Ureter (tissue), 1 donor: Measurements from ENCODE around the gene CADM4. TPM values are rescaled to one million over a fixed set of nuclear protein-coding genes. Genes with fewer than 3 reads are reported as not detected.
"Not testable (repeated sequence)": the region's sequence is repeated elsewhere in the genome, so short reads cannot be mapped to it uniquely, and the experiment has no call there.

ENCODE experiments used
- DNase-seq: peaks from one replicate; pipeline ENCODE4 v3.0.0-alpha.2; 2020; ENCODE audit warnings: low spot score
- total RNA-seq: library from RNA; stranded (reverse); gene quantifications from one replicate; pipeline ENCODE4 v1.2.4, GENCODE V29; 2023
- donor health status: DM: yes; HTN: yes; CAD: no.

The CADM4 gene, protein sequence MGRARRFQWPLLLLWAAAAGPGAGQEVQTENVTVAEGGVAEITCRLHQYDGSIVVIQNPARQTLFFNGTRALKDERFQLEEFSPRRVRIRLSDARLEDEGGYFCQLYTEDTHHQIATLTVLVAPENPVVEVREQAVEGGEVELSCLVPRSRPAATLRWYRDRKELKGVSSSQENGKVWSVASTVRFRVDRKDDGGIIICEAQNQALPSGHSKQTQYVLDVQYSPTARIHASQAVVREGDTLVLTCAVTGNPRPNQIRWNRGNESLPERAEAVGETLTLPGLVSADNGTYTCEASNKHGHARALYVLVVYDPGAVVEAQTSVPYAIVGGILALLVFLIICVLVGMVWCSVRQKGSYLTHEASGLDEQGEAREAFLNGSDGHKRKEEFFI
- 6.6 TPM for total RNA-seq

DNA sequence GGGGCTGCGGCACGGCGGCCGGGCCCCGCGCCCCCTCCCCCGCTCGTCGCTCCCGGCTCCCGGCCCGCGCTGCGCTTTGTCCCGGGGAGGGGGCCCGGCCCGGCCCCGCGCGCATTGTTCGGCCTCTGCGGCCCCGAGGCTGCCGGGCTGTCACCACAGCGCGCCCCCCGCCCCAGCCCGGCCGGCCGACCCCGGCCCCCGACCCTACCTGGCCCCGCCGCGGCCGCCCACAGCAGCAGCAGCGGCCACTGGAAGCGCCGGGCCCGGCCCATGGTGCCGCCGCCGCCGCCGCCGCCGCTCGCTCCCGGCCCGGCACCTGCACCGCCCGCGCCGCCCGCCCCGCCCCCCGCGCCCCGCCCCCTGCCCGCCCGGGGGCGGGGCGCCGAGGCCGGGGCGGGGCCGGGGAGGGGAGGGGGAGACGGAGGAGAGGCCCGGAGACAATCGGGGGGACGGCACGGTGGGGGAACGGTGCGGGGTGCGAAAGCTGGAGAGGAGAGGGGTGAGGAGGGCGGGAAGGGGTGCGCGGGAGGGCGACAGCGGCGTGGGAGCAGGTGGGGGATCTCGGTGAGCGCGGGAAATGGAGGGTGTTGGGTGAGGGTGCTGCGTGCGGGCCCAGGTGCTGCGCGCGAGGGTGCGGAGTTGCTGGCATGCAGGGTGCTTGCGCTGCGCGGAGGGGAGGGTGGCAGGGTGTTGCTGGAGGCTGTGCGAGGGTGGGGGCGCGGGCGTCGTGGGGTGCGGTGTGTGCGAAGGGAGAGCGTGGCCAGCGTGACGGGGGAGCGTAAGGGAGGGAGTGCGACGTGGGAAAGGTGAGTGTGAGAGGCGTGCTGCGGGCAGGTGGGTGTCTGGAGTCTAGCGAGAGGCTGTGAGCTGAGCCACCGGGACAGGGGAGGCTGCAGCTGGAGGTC is at the start of gene CADM4:
Gene CADM4 (minus strand): TSS at position 332 of the 905 bp plus-strand sequence. CDS start 60 bp downstream, at position 272.
- DNase-seq, result no peak

DNA sequence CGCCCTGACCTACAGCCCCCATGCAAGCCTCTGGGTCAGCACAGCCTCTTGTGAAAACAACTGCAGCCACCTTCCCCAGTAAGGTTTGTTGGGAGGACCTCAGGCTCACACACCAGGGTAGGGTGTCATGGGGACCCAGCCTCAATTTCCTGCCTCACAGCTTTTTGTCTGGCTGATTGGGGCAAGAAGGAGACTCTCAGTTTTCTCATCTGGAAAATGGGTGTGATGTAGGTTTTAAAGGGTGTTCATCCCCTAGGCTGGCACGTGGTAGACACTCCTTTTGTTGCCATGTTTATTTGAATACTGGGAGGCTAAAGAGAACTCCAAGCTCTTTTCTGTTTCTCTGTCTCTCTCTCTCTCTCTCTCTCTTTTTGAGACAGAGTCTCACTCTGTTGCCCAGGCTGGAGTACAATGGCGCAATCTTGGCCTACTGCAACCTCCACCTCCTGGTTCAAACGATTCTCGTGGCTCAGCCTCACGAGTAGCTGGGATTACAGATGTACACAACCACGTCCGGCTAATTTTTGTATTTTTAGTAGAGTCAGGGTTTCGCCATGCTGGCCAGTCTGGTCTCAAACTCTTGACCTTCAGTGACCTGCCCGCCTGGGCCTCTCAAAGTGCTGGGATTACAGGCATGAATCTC is 48.5 kb upstream of the CADM4 start:
- no peak for DNase-seq

DNA sequence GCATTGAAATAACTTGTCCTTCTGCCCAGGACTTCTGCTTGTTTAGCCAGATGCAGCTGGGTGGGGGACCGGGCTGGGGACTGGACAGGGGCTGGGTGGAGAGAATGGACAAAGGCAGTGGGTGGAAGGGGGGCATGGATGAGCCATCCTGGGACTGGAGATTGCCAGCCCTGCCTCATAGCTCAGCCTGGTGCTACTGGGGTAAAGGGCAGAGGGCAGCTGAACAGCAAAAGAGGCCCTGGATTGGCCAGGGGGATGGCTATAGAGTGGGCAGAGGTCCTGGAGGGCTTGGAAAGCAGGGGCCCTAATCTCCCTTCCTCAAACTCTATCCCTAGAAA is 48.0 kb upstream of the CADM4 start:
- DNase-seq, result no peak

DNA sequence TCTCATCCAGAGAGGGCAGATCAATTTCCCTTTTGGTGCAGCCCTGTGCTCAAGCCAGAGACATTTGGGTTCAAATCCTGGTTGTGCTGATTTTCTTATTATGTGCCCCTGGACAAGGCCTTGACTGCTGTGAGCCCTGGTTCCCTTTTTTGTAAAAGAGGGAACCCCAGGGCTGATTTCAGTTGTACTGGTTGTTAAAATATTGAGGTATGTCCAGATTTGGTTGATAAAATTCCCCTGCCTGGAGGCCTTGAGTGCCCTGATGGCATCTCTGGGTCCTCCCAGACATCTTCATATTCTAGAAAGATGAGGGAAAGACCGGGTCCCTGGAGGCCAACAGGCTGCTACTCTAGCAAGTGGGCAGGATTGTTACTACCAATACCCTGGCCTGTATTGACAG is 44.7 kb upstream of the CADM4 start:
- DNase-seq, result no peak

DNA sequence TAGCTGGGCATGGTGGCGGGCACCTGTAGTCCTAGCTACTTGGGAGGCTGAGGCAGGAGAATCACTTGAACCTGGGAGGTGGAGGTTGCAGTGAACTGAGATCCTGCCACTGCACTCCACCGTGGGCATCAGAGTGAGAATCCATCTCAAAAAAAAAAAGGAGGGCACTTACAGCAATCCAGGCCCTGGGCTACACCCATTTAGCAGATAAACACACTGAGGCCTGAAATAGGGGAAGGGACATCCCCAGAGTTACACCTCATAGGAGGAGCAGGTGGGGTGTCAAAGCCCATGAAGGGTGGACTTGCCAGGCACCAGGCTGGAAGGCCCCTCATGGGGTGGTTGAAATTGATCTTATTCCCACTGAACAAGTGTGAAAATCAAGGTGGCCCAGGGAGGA is 44.3 kb upstream of the CADM4 start:
- no peak for DNase-seq

DNA sequence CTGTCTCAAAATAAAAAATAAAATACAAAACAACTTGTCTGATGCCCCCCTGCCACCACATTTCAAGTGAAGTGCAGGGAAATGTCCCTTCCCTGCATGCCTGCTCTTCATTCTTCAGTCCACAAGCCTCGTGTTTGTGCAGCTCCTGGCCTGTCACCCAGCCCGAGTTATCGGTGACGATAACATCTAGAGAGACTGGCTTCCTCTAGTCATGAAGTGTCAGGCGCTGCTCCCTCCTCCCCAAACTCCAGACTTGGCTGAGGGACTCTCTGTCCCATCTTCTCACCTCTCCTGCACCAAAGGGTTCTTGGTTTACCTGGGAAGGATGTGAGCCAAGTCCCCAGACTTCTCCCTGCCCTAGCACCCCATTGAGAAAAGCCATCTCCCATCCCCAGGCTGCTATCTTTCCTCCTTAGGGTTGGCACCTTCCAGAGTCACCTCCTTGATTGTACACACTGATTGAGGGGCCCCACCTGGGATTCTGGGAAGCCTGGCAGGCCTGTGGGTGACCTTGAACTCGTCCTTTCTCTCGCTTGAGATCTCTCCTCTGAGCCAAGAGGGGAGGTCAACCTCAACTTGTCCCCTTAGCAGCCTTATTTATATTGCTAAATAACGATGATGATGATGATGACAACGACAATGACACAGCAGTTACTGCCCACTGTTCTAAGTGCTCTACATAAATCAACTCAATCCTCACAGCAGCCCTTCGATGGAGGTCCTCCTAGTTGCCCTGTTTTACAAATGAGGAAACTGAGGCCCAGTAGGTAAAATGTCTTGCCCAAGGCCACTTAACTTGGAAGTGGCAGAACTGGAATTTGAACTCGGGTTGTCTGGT is 43.4 kb upstream of the CADM4 start:
- no peak for DNase-seq

DNA sequence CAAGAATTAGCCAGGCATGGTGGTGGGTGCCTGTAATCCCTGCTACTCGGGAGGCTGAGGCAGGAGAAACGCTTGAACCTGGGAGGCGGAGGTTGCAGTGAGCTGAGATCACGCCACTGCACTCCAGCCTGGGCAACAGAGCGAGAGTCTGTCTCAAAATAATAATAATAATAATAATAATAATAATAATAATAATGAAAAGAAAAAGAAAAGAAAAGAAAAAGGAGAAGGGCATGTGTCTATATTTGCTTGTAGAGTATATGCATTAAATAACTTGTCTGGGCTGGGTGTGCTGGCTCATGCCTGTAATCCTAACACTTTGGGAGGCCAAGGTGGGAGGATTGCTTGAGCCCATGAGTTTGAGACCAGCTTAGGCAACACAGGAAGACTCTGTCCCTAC is 42.6 kb upstream of the CADM4 start:
- DNase-seq, result not testable (repeated sequence)

DNA sequence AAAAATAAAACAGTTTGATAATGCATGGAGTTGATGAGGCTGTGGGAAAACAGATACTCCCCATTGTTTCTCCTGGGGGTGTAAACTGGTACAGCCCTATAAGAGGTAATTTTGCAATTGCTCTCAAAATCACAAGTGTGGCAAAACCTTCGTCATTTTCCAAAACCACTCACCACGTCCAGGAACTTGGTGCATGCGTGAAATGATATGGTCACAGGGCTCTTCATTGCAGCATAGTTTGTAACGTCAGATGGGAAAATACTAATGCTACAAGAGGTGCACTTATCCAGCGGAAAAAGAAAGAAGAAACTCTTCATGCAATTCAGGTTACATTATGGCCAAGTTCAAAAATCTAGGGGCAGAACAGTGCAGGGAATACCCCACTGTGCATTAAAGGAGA is 42.2 kb upstream of the CADM4 start:
- DNase-seq, result no peak

DNA sequence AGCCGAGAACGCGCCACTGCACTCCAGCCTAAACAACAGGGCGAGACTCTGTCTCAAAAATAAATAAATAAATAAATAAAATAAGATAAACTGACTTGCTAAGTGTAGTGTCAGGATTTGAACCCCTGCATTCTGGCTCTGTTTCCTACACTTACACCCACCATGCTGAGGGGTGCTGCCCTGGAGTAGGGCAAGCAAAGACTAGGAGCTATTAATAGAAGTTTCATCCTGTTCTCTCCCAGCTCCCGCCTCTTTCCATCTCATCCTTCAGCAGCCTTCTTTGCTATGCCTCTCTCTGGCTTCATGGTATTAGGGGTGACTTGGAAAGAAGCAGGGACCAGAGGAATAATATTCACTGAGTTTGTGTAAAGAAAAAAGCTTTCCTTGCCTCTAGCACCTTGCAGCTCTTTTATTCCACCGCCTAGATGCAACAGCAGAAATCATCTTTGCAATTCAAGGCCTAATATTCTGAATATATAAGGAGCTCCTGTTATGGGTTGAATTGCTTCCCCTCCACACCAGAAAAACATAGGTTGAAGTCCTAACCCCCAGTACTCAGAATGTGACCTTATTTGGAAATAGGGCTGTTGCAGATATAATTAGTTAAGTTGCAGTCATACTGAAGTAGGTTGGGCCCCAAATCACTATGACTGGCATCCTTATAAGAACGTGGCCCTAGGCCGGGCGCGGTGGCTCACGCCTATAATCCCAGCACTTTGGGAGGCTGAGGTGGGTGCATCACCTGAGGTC is 39.0 kb upstream of the CADM4 start:
- DNase-seq, result no peak

DNA sequence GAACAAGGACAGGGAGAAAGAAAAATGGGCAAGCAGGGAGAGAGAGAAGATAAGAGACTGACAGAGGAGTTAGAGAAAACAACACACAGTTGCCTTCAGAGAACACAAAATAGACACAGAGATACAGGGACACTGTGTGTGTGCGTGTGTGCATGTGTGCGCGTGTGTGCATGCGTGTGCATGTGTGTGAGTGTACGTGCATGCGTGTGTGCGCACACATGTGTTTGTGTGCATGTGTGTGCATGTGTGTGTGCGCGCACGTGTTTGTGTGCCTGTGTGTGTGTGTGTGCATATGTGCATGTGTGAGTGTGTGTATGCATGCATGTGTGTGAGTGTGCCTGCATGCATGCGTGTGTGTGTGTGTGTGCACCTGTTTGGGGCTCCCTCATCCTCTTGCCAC is 36.3 kb upstream of the CADM4 start:
- DNase-seq, result no peak

DNA sequence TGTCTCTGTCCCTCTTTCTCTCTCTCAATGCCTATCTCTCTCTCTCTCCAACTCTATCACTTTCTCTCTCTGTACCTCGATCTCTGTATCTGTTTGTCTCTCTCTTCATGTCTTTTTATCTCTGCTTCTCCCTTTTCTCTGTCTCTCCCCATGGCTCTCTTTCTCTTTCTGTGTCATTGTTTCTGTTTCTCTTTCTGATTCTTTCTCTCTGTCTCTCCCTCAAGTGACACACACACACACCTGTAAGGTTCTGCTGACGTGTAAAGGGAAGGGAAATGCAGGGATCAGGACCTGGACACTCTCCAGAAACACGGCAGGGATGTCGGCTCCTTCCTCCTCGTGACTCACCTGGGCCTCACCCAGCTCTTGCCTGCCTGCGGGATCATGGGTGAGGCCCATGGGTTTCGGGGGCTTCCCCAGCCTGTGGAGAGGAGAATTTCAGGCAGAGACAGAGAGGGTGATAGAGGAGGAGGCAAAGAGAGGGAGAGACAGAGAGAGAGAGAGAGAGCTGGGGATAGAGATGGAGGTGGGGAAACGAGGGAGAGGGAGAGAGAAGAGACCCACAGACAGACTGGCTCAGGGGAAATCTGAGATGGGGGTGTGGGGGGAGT is 35.7 kb upstream of the CADM4 start:
- peak; percentile 84 for DNase-seq

DNA sequence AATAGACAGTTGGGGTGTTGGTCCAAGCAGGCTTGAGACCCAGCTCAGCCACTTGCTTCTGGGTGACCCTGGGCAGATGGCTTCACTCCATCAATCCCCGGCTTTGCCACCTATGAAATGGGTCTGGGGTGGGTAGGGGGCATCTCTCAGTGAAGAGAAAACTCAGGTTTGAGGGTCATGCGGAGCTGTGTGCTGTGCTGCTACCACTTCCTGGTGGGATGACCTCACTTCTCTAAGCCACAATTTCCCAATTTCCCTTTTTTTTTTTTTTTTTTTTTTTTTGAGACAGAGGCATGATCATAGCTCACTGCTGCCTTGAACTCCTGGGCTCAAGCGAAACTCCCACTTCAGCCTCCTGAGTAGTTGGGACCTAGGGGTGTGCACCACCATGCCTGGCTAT is 34.9 kb upstream of the CADM4 start:
- no peak for DNase-seq

DNA sequence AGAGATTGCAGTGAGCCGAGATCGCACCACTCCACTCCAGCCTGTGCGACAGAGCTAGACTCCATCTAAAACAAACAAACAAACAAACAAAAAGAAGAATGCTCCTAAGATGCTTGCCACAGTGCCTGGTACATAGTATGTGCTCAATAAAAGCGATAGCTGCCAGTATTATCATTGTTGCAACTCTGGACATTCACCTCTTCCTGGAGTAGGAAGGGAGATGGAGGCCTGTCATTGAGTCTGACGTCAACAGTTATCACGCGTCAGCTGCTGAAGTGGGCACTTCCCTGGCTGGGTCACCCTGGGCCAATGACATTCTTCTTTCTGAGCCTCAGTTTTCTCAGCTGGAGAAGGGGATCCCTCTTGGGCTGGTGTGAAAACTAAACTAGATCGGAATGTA is 34.5 kb upstream of the CADM4 start:
- DNase-seq, result no peak

DNA sequence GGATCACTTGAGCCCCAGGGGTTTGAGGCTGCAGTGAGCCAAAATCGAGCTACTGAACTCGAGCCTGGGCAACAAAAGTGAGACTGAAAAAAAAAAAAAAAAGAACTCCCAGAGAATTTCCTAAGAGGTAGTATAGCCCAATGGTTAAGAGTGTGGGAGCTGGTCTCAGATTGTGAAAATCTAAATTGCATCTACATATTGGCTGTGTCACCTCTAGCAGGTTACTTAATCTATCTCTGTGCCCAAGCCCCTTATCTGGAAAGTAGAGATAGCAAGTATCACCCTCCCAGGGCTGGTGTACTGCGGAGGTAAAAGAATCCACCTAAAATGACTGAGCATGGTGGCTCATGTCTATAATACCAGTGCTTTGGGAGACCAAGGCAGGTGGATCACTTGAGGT is 34.0 kb upstream of the CADM4 start:
- DNase-seq, result no peak

DNA sequence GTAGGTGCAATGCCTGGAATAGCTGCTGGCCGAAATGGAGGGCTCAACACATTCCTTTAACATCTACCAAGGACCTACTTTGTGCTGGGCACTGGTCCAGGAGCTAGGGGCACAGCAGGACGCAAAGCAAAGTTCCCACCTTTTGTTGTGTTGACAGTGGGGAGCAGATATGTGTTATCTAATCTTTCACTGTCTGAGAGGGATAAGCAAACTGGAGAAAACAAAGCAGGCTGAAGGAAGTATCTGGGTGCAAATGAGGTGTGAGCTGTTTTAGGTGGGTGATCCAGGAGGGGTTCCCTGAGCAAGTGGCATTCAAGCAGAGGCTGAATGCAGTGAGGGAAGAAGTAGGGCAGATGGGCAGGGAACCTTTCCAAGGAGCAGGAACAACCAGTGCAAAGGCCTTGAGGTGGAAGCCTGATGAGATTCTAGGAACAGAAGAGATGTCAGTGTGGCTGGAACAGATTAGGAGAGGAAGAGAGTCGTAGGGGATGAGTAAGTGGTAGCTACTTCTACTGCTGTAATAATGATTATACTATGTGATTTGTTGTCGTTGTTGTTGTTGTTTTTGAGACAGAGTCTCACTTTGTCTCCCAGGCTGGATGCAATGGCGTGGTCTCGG is 32.5 kb upstream of the CADM4 start:
- no peak for DNase-seq

DNA sequence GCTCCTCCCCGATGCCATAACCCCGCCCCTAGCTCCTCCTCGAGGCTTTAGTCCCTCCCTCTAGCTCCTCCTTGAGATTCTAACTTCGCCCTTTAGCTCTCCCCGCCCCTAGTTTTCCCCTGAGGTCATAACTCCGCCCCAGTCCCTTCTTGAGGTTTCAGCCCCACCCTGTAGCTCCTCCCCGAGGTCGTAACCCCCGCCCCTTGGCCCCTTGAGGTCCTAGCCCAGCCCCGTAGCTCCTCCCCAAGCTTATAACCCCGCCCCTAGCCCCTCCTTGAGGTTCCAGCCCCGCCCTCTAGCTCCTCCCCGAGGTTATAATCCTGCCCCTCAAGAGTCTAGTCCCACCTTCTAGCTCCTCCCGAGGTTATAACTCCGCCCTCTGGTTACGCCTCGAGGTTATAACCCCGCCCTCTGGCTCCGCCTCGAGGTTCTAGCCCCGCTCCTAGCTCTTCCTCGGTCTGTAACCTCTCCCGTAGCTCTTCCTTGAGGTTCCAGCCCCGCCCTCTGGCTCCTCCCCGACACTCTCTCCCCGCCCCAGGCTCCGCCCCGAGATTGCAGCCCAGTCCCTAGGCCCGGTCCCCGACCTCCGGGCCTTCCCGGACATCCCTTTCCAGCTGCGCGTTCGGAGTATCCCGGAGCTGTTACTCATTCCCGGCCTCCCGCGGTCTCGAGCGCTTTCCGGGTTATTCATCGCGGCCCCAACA is 28.9 kb upstream of the CADM4 start:
- DNase-seq, result peak; percentile 99

DNA sequence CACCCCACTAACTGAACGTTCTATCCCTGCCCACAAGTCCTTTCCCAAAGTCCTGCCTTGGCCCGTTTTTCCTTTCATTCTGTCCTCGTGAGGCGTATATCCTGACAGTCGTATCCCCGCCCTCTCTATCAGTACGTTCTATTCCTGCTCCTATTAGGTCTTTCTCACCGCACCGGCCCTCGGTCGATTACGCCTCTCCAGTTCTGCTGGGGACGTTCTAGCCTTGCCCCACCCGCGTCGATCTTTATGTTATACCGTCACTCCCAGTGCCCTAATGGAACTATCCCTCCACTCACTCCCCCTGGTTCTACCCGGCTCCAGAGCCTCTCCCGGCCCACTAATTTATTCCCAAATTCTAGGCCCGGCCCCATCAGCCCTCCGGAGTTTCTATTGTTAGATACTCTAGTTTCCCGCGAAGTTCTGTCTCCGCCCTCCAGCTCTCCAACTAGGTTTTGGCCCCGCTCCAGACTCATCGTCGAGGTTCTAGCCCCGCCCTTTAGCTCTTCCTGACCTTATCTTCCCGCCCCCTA is 28.3 kb upstream of the CADM4 start:
- DNase-seq, result no peak

DNA sequence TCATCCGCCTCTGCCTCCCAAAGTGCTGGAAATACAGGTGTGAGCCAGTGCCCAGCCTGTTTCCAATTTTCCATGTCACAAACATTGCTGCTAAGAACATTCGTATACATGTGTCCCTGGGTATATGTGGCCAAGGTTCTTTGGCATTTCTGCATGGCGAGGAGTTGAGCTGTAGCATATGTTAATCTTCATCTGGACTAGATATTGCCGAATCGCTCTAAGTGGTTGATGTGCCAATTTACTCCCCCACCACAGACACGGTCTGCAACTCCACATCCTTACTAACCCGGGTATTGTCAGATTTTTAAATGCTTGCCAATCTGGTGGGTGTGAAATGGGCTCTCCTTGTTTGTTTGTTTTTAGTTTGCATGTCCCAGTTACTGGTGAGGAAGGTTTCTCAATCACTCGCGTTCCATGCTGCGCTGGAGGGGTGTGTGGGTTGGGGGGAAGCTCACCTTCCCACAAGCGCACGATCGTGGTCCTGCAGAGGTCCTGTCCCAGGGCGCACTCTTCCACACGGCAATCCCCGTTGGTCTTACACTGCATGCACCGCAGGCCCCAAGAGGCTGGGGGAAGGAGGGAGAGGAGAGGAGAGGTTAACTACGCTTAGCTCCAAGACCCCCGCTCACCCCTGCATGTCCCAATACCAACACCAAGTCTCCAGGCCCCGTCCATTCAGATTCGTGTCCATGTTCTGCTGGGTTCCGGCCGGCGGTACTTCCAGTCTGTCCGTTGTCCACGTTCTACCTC is 27.7 kb upstream of the CADM4 start:
- DNase-seq, result peak; percentile 56
